Stimulated activated CD4-positive, alpha-beta T cell treated with anti-CD3 and anti-CD28 coated beads, Interleukin-2, amount 100 ng/mL, for 4 hours (primary cell): ENCODE measurements around the gene INTU.
"Not testable (repeated sequence)": the region's sequence is repeated elsewhere in the genome, so short reads cannot be mapped to it uniquely, and the experiment has no call there.

Experiments
- DNase-seq: peaks from one replicate; pipeline ENCODE4 v3.0.0-alpha.2; 2020; ENCODE audit warnings: low read depth

The INTU gene

DNA sequence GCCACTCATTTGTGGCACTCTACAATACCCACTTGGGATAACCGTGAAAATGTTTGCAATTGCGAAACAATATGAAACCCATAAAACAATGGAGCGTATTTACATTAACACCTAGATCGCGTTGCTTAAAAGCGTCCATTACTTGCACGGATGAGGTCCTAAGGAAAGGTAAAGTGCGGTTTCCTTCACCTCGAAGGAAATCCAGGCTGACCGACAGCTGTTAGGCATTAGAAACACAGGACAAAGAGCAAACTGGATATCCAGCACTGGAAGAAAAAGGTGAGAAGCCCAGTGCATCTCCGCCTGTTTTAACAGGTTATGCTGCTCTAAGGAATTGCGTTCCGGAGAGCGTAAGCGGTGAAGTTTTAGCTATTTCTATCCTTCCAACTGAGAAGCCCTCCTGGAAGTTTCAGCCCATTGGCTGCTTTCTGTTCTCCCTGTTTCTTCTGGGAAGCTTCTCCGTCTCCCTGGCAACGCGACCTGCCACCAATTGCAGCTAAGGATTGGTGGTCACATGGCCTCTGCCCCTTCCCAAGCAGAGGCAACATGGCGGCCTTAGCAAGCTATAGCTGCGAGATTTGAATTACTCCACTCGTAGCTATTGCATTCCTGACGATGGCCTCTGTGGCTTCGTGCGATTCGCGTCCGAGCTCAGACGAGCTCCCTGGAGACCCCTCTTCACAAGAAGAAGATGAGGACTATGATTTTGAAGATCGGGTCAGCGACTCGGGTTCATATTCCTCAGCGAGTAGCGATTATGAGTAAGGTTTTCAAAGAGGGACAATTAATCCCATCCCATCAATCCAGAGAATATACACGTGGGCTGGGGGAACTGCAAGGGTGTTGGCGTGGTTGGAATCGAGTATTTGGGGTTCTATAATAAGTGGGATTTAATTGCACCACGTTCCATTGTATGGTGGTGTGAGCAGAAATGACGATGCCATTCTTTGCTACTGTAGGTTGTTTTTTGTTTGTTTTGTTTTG, at the start of gene INTU:
TSS of gene INTU (plus strand) at position 538 of the 984 bp plus-strand sequence. CDS start at position 616, 78 bp downstream.
- no peak for DNase-seq

DNA sequence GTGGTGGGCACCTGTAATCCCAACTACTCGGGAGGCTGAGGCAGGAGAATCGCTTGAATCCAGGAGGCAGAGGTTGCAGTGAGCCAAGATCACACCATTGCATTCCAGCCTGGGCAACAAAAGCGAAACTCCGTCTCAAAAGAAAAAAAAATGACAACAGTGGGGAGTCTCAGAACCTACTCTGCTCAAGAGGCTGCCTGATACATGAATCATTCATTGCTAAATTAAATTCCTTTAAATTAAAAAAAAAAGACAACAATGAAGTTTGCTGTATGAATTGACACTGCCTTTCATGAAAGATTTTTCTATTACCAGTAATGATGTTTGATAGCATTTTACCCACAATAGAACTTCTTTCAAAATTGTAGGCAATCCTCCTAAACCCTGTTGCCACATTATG, 46.3 kb upstream of the INTU start:
- not testable (repeated sequence) for DNase-seq

DNA sequence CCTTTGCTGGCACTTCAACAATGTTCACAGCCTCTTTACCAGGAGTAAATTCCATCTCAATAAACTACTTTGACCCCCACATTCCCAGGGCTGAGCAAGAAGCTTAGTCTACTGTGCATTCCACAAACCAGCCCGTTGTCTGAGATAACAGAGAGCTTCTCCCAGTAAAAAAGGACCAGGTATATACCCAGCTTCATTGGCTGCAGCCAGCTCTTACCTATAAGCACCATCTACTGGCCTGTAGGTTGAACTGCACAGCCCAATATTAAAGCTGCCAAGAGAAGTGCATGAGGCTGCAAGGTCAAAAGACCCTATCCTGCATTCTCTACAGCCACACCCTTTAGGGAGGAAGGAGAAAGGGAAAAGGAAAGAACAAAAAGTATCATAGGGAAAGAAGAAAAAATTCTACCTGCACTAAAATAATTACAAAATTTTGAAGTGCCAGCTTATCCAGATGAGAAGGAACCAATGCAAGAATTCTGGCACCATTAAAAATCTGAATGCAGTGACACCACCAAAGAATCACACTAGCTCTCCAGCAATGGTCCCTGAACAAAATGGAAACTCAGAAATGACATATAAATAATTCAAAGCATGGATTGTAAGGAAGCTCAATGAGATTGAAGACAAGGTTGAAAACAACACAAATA, 45.7 kb upstream of the INTU start:
- no peak for DNase-seq

DNA sequence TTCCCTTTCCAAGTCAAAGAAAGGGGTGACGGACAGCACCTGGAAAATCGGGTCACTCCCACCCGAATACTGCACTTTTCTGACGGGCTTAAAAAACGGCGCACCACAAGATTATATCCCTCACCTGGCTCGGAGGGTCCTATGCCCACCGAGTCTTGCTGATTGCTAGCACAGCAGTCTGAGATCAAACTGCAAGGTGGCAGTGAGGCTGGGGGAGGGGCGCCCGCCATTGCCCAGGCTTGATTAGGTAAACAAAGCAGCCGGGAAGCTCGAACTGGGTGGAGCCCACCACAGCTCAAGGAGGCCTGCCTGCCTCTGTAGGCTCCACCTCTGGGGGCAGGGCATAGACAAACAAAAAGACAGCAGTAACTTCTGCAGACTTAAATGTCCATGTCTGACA, 43.6 kb upstream of the INTU start:
- not testable (repeated sequence) for DNase-seq

DNA sequence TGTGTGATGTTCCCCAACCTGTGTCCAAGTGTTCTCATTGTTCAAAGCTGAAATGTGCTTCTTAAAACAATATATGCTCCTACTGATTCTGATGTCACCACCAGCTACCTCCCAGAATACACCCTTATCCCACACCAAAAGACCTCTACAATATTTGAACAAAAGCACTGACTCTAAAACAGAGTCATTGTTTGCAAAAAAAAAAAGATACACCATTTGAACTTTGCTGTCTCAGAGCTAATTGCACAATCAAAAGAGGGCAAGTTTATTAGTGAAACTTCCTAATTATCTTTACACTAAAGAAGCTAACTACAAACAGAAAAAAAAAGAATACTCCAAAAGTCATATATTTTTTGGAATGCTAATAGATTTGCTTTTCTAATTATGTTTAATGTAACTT, 34.1 kb upstream of the INTU start:
- DNase-seq = no peak

DNA sequence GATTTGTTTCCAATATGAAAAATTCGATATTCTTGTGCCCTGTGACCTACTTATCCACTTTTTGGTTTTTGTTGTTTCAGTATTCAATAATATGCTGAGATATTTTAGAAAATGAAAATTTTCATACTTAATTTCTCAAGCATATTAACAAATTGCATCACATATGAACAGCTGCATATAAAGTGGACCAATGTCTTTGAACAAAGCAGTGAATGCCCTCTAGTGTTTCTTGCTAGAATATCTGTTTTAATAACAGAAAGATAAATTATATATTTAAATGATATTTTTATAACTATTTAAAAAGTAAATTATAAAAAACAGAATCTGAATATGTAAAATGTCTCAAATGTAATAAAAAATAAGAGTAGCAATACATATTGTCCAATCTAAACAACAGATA, 31.7 kb upstream of the INTU start:
- no peak for DNase-seq

DNA sequence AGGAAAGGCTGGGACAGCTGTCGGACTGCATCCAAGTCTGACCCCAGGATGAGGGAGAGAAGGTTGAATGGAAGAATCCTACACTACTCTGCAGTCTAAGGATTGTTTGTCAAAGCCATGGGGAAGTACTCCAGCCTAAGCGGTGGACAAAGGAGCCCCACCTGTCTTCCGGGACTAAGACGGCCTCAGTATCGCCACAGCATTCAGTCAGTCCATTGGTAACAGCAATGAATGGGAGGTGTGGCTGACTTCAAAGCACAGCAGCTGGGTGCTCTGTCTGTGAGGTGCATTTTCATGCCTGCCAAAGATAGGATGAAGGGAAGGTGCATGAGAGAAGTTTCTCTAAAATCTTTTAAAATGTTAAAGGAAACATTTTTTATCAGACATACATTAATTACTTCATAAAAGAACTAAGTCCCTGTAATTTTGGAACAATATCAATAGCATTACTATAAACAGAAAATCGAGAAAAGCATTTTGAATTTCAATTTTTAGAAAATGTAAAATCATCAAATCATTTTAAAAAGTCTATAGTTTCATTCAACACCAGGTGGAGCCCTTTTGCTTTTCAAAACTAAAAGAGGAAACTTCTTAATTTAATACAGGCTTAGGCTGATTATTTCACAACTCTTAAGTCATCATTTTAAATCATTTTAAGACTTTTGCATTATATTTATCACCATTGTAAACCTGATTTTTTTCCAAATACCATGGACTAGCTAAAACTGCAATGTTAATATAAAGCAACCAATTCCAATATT, 27.6 kb upstream of the INTU start:
- DNase-seq = no peak

DNA sequence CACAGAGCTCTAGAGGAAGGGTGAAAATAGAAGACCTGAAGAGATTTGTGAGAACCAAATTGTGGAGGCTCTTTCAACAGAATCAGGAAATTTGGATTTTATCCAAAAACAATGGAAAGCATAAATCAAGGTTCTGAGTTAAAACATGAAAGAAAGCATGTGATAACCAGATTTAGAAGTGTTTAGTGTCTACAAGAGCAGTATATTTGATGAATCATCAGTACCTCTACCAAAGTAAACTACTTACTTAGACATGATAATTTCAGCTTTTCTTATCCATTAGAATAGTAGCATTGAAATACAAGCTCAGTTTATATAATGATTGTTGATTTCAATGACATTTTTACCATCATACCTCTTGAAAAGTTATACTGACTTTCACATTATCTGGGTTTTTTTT, 25.9 kb upstream of the INTU start:
- no peak for DNase-seq

DNA sequence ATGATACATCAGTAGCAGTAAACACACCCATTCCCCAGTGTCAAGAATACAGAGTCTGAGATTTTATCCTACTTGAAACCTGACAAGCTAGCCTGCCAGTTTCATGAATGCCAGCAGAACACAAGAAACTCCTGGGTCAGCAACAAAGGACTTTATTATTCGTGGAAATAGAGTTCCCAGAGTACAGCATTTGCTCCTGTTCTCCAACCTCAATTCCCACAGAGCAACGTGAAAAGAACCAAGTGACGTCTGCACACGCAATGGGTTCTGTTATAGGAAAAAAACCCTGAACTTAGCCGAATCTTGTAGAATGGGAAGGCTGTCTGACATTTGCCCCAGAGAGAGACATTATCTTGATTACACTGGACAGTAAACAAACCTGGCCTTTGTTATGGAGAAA, 23.3 kb upstream of the INTU start:
- no peak for DNase-seq

DNA sequence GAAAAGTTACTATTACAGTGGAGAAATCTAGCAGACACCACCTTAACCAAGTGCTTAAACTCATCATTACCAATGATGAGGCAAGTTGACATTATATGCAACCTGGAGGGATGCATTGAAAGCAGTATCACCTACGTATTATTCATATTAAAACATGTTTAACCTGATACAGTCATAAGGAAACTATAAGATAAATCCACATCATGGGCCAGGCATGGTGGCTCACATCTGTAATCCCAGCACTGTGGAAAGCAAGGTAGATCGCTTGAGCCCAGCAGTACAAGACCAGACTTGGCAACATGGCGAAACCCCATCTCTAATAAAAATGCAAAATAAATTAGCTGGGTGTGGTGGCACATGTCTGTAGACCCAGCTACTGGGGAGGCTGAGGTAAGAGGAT, 22.3 kb upstream of the INTU start:
- DNase-seq = no peak

DNA sequence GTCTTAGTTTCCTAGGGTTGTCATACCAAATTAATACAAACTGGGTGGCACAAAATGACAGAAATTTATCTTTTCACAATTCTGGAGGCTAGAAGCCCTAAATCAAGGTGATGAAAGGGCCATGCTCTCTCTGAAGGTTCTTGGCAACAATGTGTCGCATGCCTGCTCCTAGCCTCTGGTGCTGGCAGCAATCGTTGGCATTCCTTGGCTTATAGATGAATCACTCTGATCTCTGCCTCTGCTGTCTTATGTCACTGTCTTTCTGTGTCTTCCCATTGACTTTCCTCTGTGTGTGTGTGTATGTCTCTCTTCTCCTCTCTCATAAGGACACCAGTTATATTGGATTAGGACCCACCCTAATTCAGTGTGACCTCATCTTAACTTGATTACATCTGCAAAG, 15.9 kb upstream of the INTU start:
- no peak for DNase-seq

DNA sequence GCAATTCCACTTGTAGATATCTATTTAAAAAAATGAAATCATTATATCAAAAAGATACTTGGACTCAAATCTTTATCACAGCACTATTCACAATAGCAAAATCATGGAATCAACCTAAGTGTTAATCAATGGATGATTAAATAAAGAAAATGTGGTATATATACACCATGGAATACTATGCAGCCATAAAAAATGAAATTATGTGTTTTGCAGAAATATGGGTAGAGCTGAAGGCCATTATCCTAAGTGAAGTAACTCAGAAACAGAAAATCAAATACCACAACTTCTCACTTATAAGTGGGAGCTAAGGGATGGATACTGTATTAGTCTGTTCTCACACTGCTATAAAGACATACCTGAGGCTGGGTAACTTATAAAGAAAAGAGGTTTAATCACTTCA, 14.3 kb upstream of the INTU start:
- DNase-seq = no peak

DNA sequence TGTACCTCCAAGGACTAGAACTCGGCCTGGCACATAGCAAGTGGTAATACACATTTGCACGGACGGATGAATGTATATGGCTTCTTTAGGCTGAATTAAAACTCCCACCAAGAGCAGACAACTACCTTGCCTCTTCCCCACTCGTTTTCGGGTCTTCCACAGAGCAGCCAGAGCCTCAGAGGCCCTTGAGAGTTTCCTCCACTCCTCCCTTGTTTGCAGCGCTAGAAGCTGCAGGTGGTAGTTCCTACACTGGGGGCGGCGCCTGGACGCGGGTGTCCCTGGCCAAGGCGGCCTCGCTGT, 10.2 kb upstream of the INTU start:
- no peak for DNase-seq

DNA sequence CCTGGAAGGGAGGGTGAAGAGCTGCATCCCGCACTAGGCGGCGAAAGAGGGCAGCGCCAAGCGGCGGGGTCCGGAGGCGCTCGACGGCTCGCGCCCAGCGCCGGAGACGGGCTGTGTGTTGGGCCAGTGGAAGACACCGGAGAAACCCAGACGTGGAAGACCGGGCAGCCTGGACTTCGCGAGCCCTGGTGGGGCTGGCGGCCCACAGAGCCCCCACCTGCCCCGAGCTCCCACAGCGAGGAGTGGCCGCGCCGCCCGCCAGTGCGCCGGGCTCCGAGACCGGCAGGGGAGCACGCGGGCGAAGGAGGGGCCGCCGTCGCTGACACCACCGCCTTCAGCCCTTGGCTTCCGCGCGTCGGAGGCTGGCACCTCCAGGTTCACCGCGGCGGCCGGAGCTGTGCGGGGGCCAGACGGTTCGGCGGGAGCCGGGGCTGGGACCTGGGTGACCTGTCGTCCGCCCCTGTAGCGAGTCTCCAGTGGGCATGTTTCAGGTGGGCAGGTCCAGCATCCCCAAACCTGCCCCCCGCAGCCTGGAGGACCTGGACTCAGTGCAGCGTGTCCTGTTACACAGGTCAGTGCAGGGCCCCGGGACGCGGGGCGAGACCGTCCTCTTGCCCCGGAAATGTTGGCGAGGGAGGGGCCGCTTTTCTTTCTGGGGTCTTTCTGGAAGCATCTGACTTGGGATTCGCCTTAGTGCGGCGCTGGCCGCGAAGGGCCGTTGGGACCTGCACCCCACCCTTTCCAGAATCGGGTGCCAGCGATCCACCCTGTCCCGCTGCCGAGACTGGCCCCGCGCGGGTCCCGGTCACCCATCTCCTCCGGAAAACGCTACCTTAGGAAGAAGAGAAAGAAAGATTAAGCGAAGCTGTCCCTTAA, 9.6 kb upstream of the INTU start:
- DNase-seq = no peak

DNA sequence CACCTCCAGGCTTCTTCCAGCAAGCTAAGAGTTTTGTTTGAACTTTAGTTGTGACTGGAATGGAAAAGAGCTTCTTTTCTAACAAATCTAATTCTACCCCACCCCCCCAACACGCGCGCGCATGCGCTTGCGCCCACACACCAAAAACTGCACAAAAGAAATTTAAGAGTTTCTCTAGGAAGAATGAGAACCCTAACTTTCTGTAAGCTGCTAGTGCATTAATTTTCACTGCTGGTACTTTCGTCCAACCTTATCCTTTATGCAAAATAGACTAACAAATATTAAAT, 9.0 kb upstream of the INTU start:
- no peak for DNase-seq

DNA sequence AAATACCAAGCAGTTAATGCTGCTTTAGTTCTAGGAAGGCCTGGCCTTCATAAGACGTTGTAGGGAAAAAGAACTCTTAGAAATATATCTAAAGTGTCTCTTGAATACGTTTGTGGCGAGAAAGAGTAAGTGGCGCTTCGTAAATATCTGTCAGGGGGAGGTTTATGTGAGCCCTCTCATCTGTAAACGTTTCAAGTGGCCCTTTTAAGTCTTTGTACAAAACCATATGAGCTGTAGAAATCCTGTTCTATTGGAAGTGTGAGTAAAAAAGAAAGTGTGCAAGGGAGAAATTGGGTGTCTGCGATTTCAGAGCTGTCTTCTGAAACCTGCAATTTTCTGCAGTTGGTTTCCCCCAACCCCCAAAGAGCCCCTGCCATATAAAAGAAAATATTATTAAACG, 8.6 kb upstream of the INTU start:
- no peak for DNase-seq

DNA sequence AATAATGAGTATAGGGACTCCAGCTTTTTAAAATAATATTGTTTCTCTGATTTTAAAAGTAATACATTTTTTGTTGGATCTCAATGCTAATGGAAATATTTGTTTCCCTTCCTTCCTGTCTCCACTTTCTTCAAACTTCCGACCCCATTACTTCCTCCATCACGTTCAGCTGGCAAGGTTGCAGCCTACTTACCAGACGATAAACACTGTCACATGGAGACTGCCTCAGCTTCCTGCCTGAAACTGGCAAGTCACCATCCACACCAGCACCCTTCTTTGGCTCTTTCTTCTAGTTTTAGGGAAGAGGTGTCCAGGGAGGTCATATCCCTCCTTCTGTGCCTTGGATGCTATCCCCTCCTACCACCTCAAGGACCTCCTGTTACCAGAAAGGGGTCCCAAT, 3.4 kb upstream of the INTU start:
- DNase-seq = no peak

DNA sequence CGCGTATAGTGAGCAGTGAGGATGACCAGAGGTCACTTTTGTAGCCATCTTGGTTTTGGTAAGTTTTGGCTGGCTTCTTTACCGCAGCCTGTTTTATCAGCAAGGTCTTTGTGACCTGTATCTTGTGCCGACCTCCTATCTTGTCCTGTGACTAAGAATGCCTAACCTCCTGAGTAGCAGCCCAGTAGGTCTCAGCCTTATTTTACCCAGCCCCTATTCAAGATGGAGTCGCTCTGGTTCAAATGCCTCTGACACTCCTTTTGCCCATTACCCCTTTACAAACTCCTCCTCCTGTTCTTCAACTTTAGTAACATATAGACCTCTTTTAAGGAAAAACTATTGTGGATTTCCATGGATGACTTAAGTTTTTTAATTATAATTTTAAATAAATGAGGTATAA, 2.6 kb upstream of the INTU start:
- DNase-seq = no peak

DNA sequence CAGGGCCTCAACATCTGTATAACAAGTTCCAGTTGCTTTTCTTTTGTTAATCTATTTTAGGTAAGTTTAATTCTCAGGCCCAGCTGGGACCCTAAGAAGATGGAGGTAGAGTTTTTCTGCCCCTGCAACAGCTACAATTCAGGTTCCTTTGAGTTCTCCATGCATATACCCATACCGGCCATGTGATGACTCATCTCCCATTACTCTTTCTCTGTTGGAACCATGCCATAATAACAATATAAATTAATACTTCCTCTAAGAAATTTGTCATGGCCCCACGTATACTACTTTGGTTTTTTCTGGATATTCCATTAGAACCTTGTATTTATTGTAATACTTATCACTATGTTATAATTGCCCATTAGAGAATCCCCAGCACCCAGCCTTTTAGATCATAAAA, 1.3 kb upstream of the INTU start:
- DNase-seq = no peak

DNA sequence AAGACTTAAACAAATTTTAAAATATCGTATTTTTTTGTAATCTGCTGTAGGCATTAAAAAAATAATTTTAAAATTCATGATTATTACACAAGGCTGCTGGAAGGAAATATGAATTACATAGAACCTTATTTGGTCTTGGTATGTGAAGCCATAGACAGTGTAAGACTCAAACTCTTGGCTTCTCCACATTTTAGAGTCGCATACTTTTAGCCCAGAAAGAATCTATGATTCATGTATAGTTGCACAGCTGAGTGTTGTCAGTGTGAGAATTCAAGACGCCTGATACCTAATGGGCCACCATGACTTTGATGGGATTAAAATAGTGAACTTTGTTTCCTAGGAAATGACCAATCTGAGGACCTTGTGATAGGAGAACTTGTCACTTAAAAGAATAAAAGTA, 1.4 kb downstream of the INTU start:
- no peak for DNase-seq

DNA sequence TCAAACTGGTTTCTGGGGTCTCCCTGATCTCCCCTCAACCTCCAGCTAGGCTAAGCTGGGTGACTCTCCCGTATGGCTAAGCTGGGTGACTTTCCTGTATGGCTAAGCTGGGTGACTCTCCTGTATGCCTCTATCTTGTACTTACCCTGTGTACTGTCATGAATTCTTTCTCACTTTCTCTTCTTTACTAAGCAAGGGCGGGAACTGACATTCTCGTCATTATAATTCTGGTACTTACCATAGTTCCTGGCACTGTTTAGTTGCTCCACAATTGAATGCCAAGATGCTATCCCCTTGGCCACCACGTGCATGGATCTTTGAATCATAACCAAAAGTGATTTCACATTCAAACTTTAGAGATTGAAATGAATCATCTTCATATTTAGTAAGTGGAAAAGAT, 8.8 kb downstream of the INTU start:
- DNase-seq = no peak

DNA sequence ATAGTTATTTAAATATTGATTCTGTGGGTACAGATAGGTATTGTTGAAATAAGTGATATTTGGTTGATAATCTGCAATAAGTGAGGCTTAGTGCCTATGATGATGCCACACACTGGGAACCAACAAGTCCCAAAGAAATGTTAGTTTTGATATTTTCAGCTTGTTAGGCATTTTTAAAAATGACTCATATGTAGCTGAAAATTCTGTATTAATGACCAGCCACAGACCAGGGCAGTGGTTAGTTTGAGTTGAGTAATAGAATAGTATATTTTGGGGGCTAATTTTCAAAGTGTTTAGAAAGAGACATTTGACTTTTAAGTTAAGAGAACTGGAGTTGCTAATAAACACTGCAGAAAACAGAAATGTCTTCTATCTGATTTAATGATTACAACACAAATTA, 9.4 kb downstream of the INTU start:
- no peak for DNase-seq
